Lower lobe of right lung (tissue), 2 donors: ENCODE data around the gene CHDH. TPM values are rescaled to one million over a fixed set of nuclear protein-coding genes. Genes with fewer than 3 reads are reported as not detected.

Source experiments
- ATAC-seq, 2 donors: fragments of 200-7000 bp; cut with Tn5 transposase; one replicate each; pipeline ENCODE4 v1.9.1; 2020 to 2022; ENCODE audit warnings: mild to moderate bottlenecking in 2 of 2, moderate library complexity in 2 of 2
- DNase-seq: peaks from one replicate; pipeline ENCODE4 v3.0.0-alpha.2; 2020
- H3K27ac ChIP-seq: fragments of 200-600 bp; one replicate; pipeline ENCODE4 v1.8.0; 2022
- H3K27me3 ChIP-seq: fragments of 200-600 bp; one replicate; pipeline ENCODE4 v1.8.0; 2022; ENCODE audit warnings: low read depth
- H3K36me3 ChIP-seq: fragments of 200-600 bp; one replicate; pipeline ENCODE4 v1.8.0; 2022; ENCODE audit warnings: mild to moderate bottlenecking
- H3K4me1 ChIP-seq: fragments of 200-600 bp; one replicate; pipeline ENCODE4 v1.8.0; 2022
- H3K4me3 ChIP-seq: fragments of 200-600 bp; one replicate; pipeline ENCODE4 v1.8.0; 2022; ENCODE audit warnings: mild to moderate bottlenecking
- H3K9me3 ChIP-seq: fragments of 200-600 bp; one replicate; pipeline ENCODE4 v1.8.0; 2022
- CTCF ChIP-seq: fragments of 200-600 bp; IDR thresholded peaks from one replicate; pipeline ENCODE4 v1.8.0; 2022; ENCODE audit warnings: antibody characterized with exemption, mild to moderate bottlenecking
- intact Hi-C: fragments of 100-400 bp; cut with DNase I; formaldehyde crosslinking; loops from one replicate; pipeline ENCODE4 v1.11.0; 2022
- total RNA-seq: library from RNA; stranded (reverse); fragmentation: NEBNext Ultra II Directional; extraction: Animal tissue kit (Norgen Biotek cat#: 25700); gene quantifications from one replicate; pipeline ENCODE4 v1.2.1, GENCODE V29; 2021
- donor health status: DM: no; HTN: yes; CAD: no; lungs with severe emphysema.

The CHDH gene
- total RNA-seq, 1 donor from 2014 or later, result 17.3 TPM

GRCh38 chr3:53798144-53798543, 48.1 kb downstream of the CHDH start:
- intact Hi-C loops, result no loop called here
- H3K27ac ChIP-seq, result no peak overlapping the region
- DNase-seq, result no peak
- H3K9me3 ChIP-seq, result no peaks in the 10 kb centered on the region
- H3K4me3 ChIP-seq, result no peak overlapping the region
- H3K4me1 ChIP-seq, result no peaks in the 10 kb centered on the region
- H3K27me3 ChIP-seq, result no peaks in the 10 kb centered on the region
- no peak for TF ChIP-seq CTCF
- no peaks in the 10 kb centered on the region for H3K36me3 ChIP-seq
- ATAC-seq, result no peak

GRCh38 chr3:53795789-53796560, 50.2 kb downstream of the CHDH start:
- no peak overlapping the region for H3K4me3 ChIP-seq
- intact Hi-C loops, result no loop called here
- no peaks in the 10 kb centered on the region for H3K27me3 ChIP-seq
- TF ChIP-seq CTCF, result no peak
- H3K27ac ChIP-seq, result no peak overlapping the region
- no peaks in the 10 kb centered on the region for H3K36me3 ChIP-seq
- no peaks in the 10 kb centered on the region for H3K9me3 ChIP-seq
- no peak for DNase-seq
- ATAC-seq, result peak; percentile 54 to 60
- no peaks in the 10 kb centered on the region for H3K4me1 ChIP-seq

- H3K27ac ChIP-seq, result no peak overlapping the region
- no peaks in the 10 kb centered on the region for H3K4me1 ChIP-seq
- ATAC-seq (no peak), DNase-seq (no peak)
- H3K4me3 ChIP-seq, result no peak overlapping the region
- H3K9me3 ChIP-seq, result no peaks in the 10 kb centered on the region
- no peak for TF ChIP-seq CTCF
- intact Hi-C loops, result no loop called here
- no peaks in the 10 kb centered on the region for H3K36me3 ChIP-seq
- no peaks in the 10 kb centered on the region for H3K27me3 ChIP-seq
Observed at GRCh38 chr3:53795176-53795575, 51.0 kb downstream of the CHDH start.

GRCh38 chr3:53794597-53794996, 51.6 kb downstream of the CHDH start:
- Histone ChIP-seq H3K27me3 (no peaks in the 10 kb centered on the region), H3K9me3 (no peaks in the 10 kb centered on the region), H3K36me3 (no peaks in the 10 kb centered on the region), H3K27ac (no peak overlapping the region), H3K4me3 (no peak overlapping the region), H3K4me1 (no peaks in the 10 kb centered on the region)
- no peak for DNase-seq
- intact Hi-C loops, result no loop called here
- no peak for TF ChIP-seq CTCF
- ATAC-seq, result no peak

GRCh38 chr3:53792866-53793265, 53.4 kb downstream of the CHDH start:
- Histone ChIP-seq H3K27ac (no peak overlapping the region), H3K9me3 (no peaks in the 10 kb centered on the region), H3K4me1 (no peaks in the 10 kb centered on the region), H3K27me3 (no peaks in the 10 kb centered on the region), H3K4me3 (no peak overlapping the region), H3K36me3 (no peaks in the 10 kb centered on the region)
- DNase-seq, result no peak
- ATAC-seq, result no peak
- intact Hi-C loops, result no loop called here
- no peak for TF ChIP-seq CTCF
